HUDEP-2 (cell line): ENCODE data around the gene DNAH6.
"Not testable (repeated sequence)": the region's sequence is repeated elsewhere in the genome, so short reads cannot be mapped to it uniquely, and the experiment has no call there.

Source experiments
- DNase-seq, 76 experiments: peaks; one replicate each; lab custom pipeline; 2025; ENCODE audit not compliant: unreplicated experiment in 76 of 76; lab: John Stamatoyannopoulos, UW

DNAH6 gene

GRCh38 chr2:84498150-84498799, 18.0 kb upstream of the DNAH6 start:
- DNase-seq = no peak

DNA sequence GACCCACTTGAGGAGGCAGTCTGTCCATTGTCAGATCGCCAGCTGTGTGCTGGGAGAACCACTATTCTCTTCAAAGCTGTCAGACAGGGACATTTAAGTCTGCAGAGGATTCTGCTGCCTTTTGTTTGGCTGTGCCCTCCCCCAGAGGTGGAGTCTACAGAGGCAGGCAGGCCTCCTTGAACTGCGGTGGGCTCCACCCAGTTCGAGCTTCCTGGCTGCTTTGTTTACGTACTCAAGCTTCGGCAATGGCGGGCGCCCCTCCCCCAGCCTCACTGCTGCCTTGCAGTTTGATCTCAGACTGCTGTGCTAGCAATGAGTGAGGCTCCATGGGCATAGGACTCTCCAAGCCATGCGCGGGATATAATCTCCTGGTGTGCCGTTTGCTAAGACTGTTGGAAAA, 5.3 kb upstream of the DNAH6 start:
- DNase-seq = not testable (repeated sequence)

GRCh38 chr2:84515788-84516187, 510 bp upstream of the DNAH6 start:
- DNase-seq = no peak

DNA sequence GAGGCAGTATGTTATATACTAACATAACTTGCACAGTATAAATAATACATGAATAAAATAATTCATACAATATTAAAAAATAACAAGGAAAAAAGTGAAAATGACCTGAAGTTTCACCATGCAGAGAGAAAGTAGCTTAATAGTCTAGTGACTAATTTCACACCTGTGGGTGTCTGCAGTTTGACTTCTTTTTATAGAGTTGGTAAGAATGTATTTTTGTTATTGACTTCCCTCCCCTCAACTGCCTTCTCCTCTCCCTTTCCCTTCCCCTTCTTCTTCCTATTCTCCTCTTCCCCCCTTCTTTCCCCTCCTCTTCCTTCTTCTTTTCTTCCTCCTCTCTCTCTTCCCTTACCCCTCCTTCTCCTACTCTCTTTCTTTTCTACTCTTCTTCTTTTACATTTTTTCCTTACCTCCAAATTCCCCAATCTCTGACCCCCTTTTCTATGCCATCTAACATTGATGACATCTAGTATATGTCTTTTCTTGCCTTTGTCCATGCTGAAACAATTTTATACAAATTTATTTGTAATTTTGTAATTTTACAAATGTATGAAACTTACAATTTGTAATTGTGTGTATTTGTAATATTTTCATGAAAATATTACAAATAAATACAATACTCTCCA, 3.1 kb downstream of the DNAH6 start:
- DNase-seq = no peak

GRCh38 chr2:84526562-84526961, 10.3 kb downstream of the DNAH6 start:
- DNase-seq = no peak

DNA sequence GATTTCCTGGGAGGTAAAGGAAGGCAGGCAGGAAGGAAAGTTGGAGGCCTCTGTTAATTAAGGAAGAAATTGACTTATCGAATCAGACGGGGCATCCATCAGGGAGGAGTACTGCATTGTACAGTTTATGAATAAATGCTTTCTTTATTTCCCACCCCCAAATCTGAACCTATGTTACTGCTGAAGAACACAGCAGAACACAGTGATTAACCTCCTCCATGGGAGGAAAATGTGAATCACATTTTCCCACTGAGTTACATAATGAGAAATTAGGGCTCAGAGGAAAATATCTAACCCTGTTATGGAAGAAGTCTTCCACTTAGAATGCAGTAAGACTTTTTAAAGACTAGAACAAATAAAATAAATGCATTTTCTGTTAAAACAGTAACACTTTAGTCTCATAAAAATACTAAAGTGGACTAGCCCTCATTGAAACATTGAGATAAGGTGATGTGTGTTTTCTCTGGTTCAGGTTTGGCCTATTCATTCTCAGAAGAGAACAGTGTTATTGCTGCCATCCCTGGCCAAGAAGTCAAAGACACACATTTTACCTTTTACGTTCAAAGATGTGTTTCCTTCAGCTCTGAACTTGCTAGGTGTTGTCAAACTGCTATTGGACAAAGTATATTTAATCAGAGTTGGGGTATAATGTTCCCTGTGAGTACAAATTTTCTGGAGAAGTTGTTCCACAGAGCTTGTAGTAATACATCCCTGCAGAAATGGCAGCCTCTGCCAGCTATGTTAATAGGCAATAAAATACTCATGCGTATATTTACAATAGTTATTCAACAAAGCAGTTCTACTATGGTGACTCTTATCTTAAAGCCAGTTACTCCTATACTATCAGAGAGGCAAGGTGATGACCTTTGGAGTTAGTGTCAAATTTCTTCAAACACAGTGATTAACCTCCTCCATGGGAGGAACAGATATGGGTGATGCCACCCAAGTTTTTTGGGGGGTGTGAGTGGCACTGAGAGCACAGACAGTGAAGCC, 11.1 kb downstream of the DNAH6 start:
- no peak for DNase-seq

DNA sequence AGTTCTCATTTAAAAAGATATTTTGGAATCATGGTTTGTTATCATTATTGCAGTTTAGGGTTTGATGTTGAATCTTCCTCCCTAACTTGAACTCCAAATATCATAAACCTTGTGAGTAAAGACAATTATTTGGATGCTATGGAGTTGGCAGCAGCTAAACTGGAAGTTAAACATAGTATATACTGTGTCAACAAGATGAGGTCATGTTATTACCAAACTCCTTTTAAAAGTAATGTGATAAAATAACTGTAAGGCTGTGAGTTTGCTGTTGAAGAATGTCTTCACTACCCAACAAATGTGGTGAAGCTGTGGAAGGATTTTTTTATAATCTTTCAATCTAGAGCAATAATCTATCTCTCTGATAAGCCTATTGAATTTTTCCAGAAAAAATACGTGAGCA, 16.0 kb downstream of the DNAH6 start:
- no peak for DNase-seq

DNA sequence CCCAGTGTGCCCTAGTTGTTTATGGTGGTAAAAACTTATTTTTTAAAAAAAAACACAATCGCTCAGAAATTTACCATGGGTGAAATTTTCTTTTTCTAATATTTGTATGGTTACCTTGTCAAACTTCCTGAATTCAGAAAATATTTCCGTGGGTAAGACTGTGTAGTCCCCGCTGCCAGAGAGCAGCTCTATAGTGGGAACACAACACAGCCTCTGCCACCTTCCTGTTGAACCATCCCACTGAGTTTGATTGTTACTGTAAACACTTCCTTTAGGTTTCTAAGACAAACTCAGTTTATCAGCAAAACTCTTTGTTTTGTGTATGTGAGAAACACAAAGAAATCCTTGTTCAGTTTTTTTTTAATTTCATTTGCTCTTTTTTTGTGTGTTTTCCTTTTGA, 17.9 kb downstream of the DNAH6 start:
- no peak for DNase-seq

DNA sequence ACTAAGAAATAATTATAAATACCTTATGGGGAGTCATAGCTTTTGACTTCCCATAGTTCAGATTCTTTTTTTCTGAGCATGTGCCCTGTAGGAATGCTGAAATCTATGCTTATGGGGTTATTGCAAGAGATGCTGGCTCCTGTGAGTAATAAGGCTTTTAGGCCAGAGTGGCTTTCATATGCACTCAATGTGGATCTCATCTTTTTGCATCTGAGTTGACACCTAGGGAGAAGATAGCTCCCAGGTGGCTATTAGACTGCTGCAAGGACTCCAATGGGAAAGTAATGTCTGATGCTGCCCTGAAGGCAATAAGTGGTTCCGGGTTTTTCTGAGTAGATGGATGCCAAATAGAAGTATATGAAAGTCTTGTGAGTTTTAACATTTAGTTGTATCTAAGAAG, 21.0 kb downstream of the DNAH6 start:
- DNase-seq = no peak

- DNase-seq = no peak
Observed at GRCh38 chr2:84539729-84540128, 23.4 kb downstream of the DNAH6 start.

DNA sequence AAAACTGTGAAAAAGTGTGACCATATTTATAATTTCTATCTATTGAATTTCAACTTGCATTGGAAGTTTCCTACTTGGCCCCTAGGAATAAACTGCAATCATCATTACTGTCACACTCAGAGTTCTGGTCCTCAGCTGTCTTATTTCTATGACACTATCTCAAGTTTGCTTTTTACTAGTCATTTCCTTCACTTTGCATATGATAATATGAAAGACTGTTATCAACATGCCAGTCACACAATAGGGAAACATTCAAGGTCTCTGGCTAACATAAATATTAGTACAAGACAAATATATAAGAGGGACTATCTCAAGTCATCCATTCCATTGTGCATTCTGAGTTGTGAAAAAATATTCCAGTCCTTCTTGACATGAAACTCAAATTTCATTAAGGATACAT, 28.7 kb downstream of the DNAH6 start:
- no peak for DNase-seq

GRCh38 chr2:84546551-84546950, 30.3 kb downstream of the DNAH6 start:
- DNase-seq = no peak

- DNase-seq = no peak
Observed at GRCh38 chr2:84548303-84548702, 32.0 kb downstream of the DNAH6 start.

- no peak for DNase-seq
Observed at GRCh38 chr2:84550916-84551315, 34.6 kb downstream of the DNAH6 start.

DNA sequence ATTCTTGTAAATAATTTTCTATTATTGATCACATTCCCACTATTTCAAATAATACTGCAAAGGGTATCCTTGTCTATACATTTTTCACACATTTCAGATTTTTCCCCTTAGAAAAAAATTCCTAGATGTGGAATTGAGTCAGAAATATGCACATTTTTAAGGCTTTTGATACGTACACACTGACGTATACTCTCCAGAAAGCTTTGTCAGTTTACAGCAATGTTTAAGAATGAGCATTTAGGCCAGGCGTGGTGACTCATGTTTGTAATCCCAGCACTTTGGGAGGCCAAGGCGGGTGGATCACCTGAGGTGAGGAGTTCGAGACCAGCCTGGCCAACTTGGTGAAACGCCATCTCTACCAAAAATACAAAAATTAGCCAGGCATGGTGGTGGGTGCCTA, 35.2 kb downstream of the DNAH6 start:
- DNase-seq = not testable (repeated sequence)

DNA sequence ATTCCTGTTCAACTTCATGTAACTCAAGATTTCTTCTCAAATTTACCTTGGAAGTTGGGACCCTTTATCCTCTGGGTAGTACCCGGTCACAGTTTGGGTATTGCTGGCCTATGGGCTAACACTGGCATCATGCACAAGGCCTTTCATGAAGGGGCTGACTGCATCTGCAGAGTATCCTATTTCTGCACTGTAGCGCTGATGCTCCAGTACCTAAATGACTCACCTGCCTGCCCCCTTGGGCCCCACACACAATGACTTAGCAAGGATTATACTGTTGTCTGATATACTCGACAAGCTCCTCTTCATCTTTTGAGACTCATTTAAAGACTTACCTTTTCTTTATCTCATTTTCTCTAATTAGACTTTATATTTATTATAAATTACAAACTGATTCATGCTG, 39.9 kb downstream of the DNAH6 start:
- no peak for DNase-seq

GRCh38 chr2:84559838-84560237, 43.5 kb downstream of the DNAH6 start:
- DNase-seq = no peak

DNA sequence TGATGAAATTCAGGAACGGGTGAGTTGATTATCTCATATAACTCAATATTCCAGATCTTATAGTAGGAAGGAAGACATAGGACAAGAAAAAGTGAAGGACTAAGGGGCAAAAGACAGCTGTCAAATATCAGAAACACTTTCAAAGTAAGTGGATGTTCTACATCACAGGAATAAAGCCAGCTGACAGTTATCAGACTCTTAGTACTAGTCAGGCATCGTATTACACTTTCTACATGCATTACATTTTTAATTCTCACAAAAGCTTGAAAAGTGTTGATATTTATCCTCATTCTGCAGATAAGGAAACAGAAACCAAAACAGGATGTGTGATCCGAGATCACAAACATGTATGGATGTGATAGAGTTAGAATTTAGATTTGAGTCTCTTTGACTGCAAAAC, 63.4 kb downstream of the DNAH6 start:
- DNase-seq = no peak

- no peak for DNase-seq
Observed at GRCh38 chr2:84603911-84604310, 87.6 kb downstream of the DNAH6 start.

GRCh38 chr2:84613082-84613481, 96.8 kb downstream of the DNAH6 start:
- DNase-seq = no peak

DNA sequence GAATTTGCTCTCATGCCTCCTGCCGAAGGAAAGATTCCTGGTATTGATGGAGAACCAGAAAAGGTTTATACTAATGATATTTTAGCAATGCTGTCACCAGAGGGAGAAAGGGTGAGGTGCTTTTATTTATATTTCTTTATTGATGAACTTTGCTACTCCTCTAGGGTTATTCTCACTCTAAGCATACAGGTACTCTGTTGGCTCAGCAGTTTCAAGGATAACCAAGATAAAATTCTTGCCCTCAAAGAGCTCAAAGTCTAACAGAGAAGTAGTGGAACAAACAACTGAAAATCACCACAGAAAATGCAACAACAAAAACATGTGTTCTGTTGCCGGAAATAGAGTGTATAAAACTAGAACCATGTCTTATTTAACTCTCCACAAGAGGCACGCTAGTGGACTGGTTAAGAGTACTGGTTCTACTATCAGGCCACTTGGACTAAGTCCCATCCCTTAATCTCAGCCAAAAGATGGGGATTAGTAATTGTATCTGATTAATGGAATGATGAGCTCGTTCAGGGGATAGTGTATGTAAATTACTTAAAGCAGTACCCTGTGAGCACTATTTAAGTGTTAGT, 103.6 kb downstream of the DNAH6 start:
- no peak for DNase-seq
